Spleen (tissue), 7 donors: ENCODE measurements around the gene MRPS24.

Experiments
- POLR2A ChIP-seq, 3 donors: fragments of 450-650 bp; IDR thresholded peaks; one replicate each; pipeline ENCODE4 v1.5.1; 2017; ENCODE audit warnings: antibody characterized with exemption in 3 of 3, mild to moderate bottlenecking in 1 of 3
- POLR2AphosphoS5 ChIP-seq, 3 donors: sonication (generic); formaldehyde crosslinking; IDR thresholded peaks; one replicate each; pipeline ENCODE4 v1.5.1; 2017; ENCODE audit warnings: antibody characterized with exemption in 3 of 3
- TF ChIP-seq, protein P1 (sequence below), 11 experiments: fragments of 200-600 bp in 7 of 11; fragments of 450-650 bp in 4 of 11; sonication (generic) in 4 of 11; IDR thresholded peaks in 8 of 11; conservative IDR thresholded peaks in 3 of 11; 1 replicate in 7 of 11; 2 replicates in 4 of 11; pipeline versions ENCODE4 v1.4.0 to v1.8.0; 2016 to 2021; ENCODE audit warnings: antibody characterized with exemption in 11 of 11, inconsistent platforms in 4 of 11, mild to moderate bottlenecking in 1 of 11
- donor health status: DM: no; HTN: no; CAD: no; lungs with moderate emphysema.
- donor health status: DM: no; HTN: no; CAD: no.
- donor health status: DM: no; HTN: no; CAD: no.

DNA sequence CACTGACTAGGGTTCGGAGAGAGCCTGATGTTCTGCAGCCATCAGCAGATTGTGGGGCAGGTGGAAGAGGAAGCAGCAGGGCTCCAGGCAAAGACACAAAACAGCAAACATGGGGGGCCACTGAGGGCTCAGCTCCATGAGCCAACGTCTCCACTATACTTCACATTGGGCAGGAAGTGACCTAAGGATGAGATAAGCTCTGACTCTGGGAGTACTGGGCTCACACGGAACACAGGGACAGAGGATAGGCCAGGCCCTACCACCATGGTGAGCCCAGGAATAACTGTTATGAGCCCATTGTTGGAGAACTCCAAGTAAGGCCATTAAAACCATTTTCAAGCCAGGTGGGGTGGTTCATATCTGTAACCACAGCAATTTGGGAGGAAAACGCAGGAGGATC is 14.9 kb upstream of the MRPS24 start:
- TF ChIP-seq POLR2A (IDR thresholded peaks at IDR 0.05) (no peak), POLR2AphosphoS5 (IDR thresholded peaks at IDR 0.05) (no peak)
- TF ChIP-seq, protein P1, sequence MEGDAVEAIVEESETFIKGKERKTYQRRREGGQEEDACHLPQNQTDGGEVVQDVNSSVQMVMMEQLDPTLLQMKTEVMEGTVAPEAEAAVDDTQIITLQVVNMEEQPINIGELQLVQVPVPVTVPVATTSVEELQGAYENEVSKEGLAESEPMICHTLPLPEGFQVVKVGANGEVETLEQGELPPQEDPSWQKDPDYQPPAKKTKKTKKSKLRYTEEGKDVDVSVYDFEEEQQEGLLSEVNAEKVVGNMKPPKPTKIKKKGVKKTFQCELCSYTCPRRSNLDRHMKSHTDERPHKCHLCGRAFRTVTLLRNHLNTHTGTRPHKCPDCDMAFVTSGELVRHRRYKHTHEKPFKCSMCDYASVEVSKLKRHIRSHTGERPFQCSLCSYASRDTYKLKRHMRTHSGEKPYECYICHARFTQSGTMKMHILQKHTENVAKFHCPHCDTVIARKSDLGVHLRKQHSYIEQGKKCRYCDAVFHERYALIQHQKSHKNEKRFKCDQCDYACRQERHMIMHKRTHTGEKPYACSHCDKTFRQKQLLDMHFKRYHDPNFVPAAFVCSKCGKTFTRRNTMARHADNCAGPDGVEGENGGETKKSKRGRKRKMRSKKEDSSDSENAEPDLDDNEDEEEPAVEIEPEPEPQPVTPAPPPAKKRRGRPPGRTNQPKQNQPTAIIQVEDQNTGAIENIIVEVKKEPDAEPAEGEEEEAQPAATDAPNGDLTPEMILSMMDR (IDR thresholded peaks at IDR 0.05 in 8 of 11, conservative IDR thresholded peaks at IDR 0.05 in 3 of 11) = no peak
